TTC549 (cell line): ENCODE measurements around the gene IQSEC2.

Experiments used
- FAIRE-seq: peaks from 2 replicates; lab custom pipeline; 2012; peaks lifted over from hg19 to GRCh38; lab: Jason Lieb, UNC

Gene IQSEC2

DNA sequence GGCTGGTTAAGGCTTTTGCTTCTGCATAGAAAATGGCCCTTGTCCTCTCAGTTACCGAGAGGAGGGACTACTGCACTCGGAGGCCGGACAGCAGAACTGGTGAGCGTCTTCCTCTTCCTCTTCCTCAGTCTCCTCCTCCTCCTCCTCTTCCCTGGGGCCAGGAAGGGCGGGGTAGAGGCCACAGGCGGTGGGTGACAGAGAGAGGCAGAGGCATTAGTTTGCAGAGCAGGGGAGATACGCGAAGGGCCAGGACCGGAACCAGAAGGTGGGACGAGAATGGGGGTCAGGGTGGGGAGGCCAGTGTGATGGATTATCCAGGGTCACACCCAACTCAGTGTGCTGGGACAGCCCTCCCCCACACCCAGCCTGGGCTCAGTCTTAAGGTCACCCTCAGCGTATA lies 14.5 kb downstream of the IQSEC2 start:
- no peak for FAIRE-seq

DNA sequence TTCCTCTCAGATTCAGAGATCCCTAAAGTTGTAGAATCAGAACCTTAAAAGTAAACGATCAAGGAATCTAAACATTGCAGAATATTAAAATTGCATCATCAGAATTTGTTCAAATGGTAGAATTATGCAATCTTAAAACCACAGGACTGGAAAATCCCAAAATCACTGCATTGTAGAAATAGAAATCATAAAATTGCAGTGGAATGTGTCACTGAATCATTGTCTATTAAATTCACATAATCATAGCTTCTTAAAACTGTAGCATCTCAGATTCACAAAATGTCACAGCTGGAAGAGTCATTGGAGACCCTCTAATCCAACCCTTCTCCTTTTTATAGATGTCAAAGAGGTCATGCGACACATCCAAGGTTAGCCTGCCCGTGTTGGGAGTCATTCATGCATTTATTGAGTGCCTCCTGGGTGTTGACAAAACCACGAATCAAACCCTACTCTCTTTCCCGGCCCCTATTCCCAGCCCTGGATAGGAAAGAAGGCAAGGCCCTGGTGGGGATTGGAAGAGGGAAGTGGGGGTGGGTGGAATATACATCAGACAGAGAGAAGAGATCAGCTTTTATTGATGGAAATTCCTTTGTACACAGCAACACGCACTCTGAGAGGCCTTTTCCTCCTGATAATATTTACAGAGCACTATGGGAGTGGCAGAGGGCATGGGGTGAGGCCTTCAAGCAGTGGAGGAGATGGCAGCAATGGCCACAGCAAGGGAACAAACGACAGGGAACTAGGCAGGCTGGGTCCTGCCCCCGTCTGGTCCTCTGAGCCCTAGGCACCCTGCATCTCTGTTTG lies 15.4 kb downstream of the IQSEC2 start:
- no peak for FAIRE-seq

DNA sequence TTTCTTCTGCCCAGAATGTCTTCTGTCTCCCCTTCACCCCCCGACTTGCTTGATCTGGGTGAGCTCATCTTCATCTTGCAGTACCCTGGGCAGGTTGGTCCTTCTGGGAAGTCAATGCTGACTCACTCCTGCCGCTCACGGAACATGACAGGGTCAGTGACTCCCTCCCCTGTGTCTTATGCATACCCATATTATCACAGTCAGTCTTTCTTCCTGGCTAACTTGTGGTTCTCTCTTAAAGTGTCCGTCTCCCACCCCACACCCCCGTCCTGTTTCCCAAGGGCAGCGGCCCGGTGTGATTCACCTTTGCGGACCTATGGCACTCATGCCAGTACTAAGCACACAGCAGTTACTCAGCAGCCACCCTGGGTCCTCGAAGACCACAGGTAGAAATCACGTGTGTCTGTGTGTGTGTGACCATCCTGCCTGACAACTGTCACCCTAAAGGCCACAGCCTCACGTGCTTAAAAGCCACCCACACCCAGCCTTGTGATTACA lies 17.7 kb downstream of the IQSEC2 start:
- no peak for FAIRE-seq

DNA sequence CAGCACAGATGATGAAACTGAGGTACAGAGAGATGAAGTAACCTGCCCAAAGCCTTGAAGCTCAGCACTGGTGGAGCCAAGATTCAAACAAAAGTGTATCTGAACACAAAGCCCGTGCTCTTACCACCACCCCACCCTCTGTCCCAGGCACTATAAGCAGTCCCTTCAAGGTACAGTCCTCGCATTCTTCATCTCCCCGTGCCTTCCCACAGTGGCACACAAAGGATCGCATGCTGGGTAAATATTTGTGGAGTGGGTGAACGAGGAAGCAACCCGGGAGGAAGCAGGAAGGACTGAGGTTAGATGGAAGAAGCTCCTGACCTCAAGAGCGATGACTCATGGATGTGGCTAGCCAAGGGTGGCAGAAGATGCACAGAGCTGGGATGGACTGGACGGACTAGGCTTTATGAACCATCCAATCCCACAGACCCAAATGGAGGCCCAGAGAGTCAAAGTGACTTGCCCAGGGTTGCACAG lies 18.4 kb downstream of the IQSEC2 start:
- FAIRE-seq, result no peak

DNA sequence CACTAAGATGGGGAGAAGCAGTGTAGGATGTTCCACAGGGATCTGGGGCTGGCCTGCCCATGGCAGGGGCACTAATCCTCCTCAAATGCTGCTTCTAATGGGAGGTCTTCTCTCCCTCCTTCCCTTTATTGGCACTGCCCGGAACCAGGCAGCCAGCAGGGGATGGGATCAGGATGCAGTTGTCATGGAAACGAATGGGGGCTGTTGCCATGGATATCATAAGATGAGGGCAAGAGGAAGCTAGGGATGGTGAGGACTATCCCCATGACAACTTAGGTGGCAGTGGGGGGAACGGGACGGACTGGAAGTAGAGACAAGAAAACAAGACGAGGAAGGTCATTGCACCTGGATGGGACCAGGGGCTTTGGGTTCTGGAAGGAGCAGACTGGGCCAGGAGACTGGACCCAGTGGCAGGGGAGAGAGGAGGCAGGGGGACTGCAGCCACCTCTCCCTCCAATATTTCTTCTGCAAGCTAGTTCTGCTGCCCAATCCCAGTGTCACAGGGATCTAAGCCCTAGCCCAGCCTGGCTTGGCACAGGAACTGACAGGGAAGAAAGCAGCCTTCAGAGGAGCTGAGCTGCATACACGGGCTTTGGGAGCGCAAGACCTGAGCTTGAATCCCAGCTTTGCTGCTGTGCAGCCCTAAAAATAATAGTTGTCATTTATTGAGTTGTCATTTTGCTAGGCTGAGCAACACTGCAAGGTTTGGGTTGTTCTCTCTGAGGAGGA lies 19.0 kb downstream of the IQSEC2 start:
- no peak for FAIRE-seq

DNA sequence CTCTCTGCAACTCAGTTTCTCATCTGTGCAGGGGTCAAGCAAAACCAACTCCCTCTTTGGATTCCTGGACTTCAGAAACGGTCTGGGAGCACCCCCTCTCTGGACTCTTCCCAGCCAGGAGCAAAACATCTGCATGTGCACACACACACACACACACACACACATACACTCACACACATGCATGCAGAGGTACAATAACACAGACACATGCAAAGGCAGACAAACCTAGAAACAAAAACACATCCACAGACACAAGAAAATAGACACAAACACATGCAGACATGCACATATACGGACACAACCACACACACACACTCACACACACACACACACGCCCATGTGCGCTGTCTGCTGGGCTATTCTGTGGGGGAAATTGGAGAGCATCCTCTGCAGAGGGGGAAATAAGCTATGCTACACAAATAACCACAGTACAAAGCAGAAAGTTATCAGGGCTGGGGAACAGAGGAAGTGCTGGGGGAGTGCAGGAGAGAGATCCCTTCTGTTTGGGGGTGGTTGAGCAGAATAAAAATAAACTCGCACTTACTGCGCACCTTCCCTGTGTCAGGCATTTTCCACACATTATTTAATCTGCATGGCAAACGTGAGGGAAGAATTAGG lies 19.9 kb downstream of the IQSEC2 start:
- no peak for FAIRE-seq

DNA sequence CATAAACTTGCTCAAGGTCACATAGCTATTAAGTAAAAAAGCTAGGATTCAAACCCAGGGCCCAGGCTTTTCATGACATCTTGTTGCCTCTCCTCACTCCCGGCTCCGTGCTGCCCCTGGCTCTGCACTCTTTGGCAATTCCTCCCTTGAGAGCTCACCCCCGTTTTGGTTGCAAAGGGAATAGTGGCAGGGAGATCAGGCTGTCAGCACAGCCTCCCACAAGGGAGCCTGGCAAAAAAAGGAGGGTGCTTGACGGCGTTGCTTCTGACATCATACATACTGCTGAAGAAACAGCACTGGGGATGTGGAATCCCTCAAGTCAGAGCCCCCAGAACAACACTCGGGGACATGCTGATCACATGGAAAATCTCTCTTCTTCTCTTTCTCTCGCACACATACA lies 20.5 kb downstream of the IQSEC2 start:
- no peak for FAIRE-seq

DNA sequence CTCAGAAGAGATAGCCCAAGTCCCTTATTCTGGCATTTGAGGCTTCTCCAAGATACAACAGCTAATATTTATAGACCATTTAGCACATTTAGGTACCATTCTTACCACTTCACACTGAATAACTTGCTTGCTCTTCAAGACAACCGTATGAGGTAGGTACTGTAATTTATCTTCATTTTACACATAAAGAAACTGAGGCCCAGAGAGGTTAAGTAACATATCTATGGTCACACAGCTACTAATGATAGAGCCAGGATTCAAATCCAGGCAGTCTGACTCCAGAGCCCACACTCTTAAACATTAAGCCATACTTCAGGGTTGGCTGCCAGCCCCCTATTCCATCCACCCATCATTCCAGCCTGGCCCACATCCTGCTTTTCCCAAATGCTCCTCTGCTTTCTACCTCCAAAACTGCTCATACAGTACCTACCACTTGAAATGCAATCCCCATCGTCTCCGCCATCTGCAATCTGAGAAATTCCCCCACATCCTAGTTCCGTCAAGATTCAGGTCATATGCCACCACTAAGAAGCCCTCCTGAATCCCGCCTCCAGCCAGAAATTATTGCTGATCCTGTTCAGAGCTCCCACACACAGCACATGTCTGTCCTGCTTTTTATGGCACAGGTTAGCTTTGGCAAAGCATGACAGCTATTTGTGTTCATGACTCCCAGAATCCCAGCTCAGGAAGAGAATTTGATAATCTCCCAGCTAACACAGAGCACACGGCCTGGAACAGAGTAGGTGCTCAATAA lies 23.5 kb downstream of the IQSEC2 start:
- FAIRE-seq, result no peak

DNA sequence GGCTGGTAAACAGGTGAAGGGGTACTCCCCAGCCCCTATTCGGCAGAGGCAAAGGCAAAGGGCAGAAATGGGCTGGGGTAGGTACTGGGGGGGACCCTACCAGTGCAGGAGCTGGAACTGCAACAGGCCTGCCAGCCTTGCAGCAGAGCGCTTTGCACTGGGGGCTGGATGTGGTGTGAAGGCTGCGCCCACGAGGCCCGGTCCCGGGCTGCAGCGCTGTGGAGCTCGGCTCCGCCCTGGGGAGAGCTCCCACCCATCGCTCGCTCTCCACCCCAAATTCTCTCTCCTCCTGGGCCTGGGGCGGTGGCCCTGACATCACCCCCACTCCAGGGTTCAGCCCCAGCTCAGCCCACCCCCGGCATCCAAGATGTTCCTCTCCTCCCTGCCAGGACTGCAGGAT lies 24.2 kb downstream of the IQSEC2 start:
- no peak for FAIRE-seq

DNA sequence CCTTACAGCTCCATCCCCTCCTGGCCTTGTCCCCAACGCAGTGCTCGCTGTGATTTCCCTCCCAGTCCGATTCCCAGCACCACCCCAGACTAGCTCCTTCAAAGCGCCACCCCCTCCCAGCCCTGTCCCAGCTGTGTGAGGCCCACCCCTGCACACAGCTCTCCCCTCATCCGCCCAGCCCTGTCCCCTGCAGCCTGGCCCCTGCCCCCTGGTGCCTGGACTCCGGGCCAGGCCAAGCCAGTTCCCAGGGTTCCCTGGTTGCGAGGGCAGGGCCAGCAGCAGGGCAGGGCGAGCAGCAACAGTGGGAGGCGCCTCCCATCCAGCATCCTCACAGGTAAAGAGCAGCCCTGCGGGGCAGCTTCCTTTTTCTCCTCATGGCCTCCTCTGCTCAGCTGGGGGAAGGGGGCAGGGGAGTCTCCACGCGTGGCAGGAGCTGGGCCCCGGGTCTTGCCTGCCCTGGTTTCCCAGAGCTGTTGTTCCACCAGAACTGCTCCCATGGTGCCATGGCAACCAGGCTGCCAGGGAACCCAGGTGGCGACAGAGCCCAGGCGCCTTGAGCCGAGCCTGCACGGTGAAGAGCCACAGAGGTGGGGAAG lies 24.8 kb downstream of the IQSEC2 start:
- FAIRE-seq, result no peak

DNA sequence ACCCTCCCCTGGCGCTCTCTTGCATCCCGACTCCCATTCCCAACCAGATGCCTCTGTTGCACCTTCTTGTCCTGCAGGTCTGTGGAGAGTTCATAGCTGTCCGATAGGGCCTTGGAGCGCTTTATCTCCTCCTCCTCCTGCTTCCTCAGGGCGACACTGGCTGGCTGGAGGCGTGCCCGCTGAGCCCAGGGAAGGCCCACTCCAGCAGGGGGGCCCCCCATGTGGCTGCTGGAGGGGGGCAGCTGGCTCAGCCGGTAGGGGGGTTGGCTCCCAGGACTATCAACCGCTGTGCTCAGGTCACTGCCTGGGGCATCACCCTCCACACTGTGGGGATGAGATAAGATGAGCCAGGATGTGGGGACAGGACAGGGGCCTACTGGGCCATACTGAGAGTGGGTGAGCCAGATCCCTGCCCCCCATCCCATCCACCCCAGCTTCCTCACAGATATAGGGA lies 25.6 kb downstream of the IQSEC2 start:
- FAIRE-seq, result no peak

DNA sequence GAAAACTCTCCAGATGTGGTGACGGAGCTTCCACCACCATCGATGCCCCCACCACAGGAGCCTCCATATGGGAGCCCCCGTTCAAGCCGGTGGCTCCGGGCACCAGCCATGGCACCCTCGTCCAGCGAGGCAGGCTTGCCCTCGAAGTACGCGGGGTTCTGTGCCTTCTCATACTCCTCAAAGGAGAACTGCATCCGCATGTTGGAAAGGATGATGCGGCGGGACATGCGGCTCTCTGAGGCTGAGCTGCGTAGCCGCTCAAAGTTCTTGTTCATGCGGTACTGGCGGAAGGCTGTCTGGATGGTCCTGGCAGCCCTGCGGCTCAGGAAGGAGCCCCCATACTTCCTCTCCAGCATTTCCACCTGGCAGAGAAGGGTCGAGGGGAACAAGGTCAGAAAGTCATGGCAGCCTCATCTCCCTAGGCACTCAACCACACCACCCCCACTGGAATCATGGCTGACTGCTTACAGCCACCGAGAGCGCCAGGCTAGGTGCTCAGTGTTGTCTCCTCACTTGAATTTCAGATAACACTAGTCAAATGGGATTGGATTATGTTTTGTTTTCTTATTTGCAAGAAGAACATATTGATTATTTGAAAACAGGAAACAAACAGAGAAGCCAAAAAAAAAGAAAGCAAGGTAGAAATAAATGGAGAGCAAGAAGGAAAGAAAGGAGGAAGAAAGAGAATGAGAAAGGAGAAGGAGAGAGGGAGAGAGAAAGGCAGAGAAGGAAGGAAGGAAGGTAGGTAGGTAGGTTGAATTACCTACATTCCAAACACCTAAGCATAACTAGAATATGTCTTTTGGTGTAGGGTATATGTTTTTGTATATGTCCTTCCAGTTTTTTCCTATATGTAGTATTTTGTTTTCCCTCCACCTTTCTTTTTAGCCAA lies 26.6 kb downstream of the IQSEC2 start:
- FAIRE-seq, result no peak

DNA sequence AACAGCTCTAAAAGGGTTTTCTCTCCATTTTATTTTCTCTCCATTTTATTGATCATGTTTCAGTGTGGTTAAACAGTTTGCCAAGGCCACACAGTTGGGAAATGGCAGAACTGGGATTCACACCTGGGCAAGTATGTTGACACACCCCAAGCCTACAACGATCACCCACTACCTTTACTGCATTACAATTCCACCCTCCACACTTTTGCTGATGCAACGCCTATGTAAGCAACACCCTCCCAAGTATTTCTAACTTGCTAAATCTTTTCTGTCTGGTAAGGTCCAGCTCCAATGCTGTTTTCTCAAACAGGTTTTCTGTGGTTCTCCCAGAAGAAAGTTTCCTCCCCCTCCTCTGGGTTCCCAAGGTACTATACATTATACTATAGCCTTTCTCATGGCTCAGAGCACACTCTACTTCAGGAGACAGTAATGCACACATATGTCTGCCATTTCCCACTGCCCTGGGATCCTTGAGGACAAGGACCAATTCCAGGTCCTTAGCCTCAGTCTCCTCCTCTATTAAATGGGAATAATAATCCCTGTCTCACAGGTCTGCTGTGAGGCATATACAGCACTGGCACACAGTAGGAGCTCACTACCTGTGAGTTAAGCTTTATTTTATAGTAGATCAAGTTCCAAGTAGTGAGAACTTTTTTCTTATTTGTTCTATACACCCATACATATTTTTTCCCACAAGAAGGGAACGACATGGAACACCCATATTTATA lies 27.9 kb downstream of the IQSEC2 start:
- no peak for FAIRE-seq

DNA sequence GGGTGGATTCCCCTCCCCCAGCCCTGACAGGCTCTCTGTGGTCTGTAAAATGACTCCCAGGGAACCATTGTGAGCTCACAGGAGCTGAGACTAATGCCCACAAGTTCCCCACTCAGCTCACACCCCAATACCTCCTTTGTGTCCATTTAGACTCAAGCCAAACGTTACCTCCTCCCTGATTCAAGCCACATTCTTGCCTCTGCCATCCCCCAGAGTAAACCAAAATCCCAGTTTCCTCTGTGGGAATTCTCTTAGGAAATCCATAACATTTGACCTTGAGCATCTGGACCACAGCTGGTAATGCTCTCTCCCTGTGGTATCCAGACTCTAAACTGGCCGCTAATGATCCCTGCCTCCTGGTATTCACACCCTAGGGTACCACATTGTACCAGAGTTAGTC lies 30.1 kb downstream of the IQSEC2 start:
- no peak for FAIRE-seq

DNA sequence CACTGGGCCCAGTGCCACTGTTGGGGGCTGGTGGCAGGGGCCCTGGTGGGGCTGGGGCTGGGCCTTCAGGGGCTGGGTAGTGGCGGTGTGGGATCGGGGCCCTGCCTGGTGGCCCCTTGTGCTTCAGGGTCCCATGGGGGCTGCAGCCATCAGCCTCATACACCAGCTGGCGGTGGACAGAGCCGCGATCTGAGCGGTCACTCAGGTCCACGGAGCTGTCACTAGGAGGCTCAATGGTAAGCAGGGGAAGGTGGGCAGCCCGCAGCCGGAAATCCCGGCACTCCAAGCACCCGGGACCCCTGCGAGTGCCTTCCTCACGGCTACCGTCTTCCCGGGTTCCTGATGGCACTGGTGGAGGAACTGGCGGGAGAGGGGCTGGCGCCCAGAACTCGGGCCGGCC lies 30.8 kb downstream of the IQSEC2 start:
- no peak for FAIRE-seq

DNA sequence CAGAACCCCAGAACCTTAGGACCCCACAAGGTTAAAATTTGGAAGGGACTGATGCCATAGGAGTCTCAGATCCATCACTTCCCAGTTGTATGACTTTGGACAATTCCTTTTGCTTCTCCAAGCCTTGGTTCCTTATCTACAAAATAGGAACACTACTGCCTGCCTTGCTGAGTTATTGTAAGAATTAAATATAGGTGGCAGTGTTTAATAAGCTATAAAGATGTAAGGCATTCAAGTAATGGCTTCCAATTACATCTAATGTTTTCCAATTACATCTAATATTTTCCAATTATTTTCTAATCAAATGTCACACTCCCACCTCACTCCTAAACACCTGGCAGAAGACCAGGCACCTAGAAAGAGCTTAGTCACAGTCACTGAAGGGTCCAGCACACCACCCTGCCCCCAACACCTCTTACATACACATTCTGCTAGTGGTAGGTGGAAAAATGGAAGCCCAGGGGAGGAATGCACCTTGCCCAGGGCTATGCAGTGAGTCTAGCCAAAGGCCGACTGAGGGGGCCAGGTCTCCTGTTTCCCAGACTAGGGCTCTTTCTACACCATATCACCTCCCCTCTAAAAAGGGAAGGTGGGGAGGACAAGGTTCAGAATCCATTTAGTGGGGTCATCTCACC lies 31.9 kb downstream of the IQSEC2 start:
- no peak for FAIRE-seq

DNA sequence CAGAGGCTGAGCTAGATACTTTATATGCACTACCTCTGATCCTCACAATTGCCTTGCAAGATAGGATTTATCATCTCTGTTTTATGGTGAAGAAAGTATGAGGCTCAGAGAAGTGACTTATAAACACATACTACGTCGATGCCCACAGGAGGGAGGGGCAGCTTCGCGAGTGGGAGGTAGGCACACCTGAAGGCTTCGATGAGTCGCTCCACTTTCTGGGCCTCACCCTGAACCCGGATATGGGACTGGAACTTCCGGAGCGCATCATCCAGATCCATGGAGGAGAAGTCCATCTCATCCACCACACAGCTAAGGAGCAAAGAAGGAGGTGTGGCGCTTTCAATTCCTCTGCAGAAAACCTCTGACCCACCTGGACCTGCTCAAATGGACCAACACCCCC lies 33.5 kb downstream of the IQSEC2 start:
- FAIRE-seq, result no peak

DNA sequence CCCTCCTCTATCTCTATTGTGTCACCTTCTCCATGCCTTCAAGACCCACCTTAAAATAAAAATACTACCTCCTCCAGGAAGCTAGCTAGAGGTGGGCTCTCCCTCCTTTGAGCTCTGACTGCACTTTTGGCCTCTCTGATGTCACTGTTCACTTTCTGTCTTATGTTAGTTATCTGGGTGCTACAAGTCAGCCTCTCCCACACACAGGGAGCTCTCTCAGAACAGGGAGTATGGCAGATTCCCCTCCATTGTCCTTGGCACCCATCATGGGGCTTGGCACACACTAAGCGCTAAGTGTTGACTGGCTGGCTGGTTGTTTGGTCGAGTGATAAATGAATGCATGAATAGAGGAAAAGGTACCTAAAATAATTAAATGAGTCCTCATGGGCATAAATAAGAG lies 35.2 kb downstream of the IQSEC2 start:
- FAIRE-seq, result no peak

DNA sequence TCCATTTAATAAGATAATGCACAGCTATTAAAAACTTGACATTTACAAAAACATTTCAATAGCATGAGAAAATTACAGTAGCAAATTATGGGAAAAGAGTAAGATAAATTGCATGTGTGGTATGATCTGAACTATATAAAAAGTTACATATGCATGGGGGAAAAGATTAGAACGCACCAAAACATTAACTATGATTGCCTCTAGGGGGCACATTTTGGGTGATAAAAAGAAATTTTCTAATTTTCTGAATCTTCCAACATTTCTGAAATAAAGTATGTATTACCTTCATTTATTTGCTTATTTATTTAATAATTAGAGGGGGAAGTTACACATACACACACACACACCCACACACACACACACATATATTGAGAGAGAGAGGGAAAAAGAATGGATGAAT lies 36.8 kb downstream of the IQSEC2 start:
- FAIRE-seq, result no peak

DNA sequence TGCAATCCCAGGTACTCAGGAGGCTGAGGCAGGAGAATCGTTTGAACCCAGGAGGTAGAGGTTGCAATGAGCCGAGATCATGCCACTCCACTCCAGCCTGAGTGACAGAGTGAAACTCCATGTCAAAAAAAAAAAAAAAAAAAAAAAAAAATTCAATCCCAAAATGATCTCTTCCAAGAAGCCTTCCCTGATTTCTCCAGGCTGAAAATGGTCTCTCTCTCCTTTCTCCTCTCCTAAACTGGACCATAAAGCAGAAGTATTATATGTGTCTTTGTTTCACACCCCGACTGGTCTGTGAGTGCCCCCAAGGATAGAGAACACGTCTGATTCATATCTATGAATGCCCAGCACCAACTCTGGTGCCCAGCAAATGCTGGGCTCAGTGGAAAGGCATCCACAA lies 39.1 kb downstream of the IQSEC2 start:
- no peak for FAIRE-seq
